Measurements from ENCODE around the gene FAM149A.

Gene FAM149A

DNA sequence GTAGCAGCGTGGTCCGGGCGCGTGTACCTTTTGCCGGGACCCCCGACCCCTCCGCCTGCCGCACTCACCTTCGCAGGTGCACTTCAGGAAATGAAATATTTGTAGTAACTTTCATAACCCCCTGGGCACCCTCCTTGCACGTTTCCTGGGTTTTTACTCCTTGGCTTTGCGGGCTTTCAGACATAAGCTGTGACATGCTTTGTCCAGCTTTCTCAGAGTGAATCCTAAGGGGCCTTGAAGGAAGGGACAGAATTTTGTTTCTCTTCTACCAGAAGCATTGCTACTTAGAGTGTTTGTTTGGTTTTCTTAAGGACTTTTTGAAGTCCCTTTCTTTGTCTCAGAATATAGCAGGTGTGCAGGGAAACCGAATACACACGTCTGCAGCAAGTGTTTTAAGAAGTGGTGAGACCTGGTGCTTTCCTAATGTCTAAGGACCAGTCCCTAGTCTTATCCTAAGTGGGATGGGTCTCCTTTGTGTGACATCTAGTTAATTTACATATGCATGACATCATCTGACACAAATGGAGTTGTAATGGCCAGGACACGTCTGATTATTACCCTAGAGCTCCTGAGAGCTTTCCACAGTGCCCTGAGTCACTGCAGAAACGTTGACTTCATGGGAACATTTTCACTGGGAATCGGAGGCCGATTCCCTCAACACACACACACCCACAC lies 1.3 kb downstream of the FAM149A start:
- H3K4me3 ChIP-seq (ENCODE audit: low read depth, low read length): no peak overlapping the region
- no peak for DNase-seq (ENCODE audit: low read depth)
- TF ChIP-seq, protein P1, sequence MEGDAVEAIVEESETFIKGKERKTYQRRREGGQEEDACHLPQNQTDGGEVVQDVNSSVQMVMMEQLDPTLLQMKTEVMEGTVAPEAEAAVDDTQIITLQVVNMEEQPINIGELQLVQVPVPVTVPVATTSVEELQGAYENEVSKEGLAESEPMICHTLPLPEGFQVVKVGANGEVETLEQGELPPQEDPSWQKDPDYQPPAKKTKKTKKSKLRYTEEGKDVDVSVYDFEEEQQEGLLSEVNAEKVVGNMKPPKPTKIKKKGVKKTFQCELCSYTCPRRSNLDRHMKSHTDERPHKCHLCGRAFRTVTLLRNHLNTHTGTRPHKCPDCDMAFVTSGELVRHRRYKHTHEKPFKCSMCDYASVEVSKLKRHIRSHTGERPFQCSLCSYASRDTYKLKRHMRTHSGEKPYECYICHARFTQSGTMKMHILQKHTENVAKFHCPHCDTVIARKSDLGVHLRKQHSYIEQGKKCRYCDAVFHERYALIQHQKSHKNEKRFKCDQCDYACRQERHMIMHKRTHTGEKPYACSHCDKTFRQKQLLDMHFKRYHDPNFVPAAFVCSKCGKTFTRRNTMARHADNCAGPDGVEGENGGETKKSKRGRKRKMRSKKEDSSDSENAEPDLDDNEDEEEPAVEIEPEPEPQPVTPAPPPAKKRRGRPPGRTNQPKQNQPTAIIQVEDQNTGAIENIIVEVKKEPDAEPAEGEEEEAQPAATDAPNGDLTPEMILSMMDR (IDR thresholded peaks at IDR 0.05; ENCODE audit: insufficient read depth, low read depth, low read length, missing control alignments): no peak

DNA sequence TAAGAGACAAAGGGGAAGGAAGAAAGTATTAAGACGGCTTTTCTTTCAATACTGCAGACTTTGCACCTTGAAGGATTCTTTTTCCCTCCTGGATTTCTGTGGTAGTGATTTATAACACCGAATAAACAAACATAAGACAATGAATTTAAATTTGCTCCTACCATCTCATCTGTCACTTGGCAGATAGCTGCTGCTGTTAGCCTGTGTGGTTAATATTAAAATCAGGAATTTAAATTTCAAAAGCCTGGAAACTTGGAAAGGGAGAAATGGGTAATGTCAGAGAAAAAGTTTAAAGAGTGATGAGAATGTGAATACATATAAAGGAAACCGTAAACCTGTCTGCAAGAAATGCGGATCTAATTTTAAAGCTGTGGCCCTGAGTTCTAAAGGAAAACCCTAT lies 3.4 kb downstream of the FAM149A start:
- TF ChIP-seq, protein P1 (IDR thresholded peaks at IDR 0.05; ENCODE audit: insufficient read depth, low read depth, low read length, missing control alignments): no peak
- H3K4me3 ChIP-seq (ENCODE audit: low read depth, low read length): no peak overlapping the region
- DNase-seq (ENCODE audit: low read depth): no peak

- H3K4me3 ChIP-seq (ENCODE audit: low read depth, low read length): no peak overlapping the region
- DNase-seq (ENCODE audit: low read depth): no peak
- TF ChIP-seq, protein P1 (IDR thresholded peaks at IDR 0.05; ENCODE audit: insufficient read depth, low read depth, low read length, missing control alignments): no peak
These were observed 3.9 kb downstream of the FAM149A start for GRCh38 chr4:186108391-186108790.

DNA sequence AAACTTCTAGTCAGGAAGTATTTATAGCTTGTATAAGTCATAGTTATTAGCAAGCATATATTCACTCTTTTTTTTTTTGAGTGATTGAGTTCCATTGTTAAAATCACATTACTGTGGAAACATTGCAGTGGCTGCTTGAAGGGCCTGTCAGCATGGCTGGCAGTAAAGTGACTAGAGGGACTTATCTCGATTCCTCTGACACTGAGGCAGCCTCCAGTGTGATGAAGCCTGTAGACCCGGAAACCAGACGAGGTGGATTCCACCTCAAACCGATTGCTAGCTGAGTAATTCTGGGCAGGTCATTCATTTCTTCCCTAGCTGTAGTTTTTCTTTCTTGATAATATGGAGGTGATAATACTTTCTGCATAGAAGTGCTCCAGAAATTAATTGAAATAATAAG lies 4.7 kb downstream of the FAM149A start:
- H3K4me3 ChIP-seq (ENCODE audit: low read depth, low read length): no peak overlapping the region
- TF ChIP-seq, protein P1 (IDR thresholded peaks at IDR 0.05; ENCODE audit: insufficient read depth, low read depth, low read length, missing control alignments): no peak
- DNase-seq (ENCODE audit: low read depth): peak; percentile 9

DNA sequence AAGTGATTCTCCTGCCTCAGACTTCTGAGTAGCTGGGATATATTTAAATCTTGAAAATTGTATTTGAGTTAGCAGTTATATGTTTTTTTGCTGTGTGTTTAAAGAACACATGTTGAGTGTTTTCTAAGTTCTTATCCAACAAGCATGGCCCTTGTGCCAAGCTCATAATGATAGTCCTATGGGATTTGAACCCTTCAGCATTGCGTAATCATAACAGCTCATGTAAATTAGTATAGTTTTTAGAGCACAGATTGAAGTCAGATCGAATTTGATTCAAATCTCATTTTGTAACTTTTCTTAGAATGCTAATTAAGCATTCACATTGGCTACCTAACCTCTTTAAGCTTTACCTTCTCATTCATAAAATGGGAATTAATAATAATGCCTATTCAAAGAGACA lies 12.2 kb downstream of the FAM149A start:
- no peak overlapping the region for H3K4me3 ChIP-seq (ENCODE audit: low read depth, low read length)
- TF ChIP-seq, protein P1 (IDR thresholded peaks at IDR 0.05; ENCODE audit: insufficient read depth, low read depth, low read length, missing control alignments): no peak
- no peak for DNase-seq (ENCODE audit: low read depth)

DNA sequence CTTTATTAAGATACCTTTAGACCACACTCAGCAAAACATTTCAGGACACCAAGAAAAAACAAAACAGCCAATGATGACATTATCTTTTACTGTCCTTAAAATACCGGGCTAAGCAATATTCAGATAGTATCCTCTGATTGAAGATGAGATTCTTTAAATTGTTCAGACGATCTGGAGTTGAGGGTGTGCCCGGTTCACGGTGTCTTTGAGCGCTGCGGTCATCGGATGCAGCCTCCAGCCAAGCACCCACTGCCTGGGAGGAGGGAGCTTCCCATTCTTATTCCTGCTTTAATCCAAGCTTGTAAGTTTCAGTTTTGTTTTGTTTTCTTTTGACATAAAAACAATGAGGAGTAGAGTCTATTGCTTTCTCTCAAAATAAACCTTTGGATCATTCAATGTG lies 14.1 kb downstream of the FAM149A start:
- H3K4me3 ChIP-seq (ENCODE audit: low read depth, low read length): no peak overlapping the region
- TF ChIP-seq, protein P1 (IDR thresholded peaks at IDR 0.05; ENCODE audit: insufficient read depth, low read depth, low read length, missing control alignments): no peak
- DNase-seq (ENCODE audit: low read depth): no peak

- TF ChIP-seq, protein P1 (IDR thresholded peaks at IDR 0.05; ENCODE audit: insufficient read depth, low read depth, low read length, missing control alignments): no peak
- no peak overlapping the region for H3K4me3 ChIP-seq (ENCODE audit: low read depth, low read length)
- DNase-seq (ENCODE audit: low read depth): no peak
These were observed 16.6 kb downstream of the FAM149A start for GRCh38 chr4:186121057-186121456.

Measured in GM12865 (cell line).